ENCODE data around the gene LTBP1. TPM values are rescaled to one million over a fixed set of nuclear protein-coding genes. Genes with fewer than 3 reads are reported as not detected.

LTBP1 gene
- total and polyA plus RNA-seq, 2 experiments from 2014 or later = 15.7 to 49.8 TPM

DNA sequence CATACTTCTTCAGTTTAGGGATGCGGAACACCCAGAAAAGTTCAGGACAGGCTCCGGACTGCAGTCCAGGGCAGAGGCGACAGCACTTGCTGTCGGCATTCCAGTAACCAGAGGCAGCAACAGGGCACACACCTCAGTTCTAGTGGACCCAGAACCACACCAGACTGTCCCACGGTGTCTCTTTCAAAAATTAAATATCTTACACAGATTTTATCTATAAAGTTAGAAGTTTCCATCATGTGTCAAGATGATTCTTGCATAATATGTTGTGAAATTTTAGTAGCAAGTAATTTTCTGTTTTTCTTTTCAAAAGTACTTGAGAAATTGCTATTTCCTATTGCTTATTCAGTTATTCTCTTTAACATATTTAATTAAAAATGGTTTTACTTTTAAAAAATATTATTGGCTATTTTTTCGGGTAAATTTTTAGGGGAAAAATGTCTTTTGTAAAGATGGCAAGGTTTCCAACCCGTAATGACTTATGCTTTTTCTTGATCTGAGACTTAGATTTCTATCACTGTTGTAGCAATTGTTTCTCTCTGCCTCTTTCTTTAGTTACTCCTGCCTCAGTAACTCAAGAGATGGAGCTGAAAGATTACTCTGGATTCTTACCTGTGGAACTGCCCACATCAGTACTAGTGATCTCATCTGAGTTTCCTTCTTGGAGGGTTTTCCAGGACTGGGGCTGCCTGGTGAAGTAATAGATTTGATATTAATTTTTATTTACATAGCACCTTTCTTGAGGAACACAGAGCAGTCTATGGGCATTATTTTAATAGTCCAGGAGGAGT, 182.7 kb downstream of the LTBP1 start:
- H3K27me3 ChIP-seq (ENCODE audit: insufficient read depth) = no peaks in the 10 kb centered on the region
- H4K20me1 ChIP-seq (replicated peaks; ENCODE audit: insufficient read depth) = no peaks in the 10 kb centered on the region
- Mint-ChIP-seq H3K4me1 (peaks cover 2% of the 10 kb centered on the region), H3K9me3 (no peaks in the 10 kb centered on the region), H3K36me3 (ENCODE audit: low read depth) (no peaks in the 10 kb centered on the region), H3K27me3 (ENCODE audit: insufficient read depth, low read depth, poor library complexity) (no peaks in the 10 kb centered on the region), H3K4me3 (no peak overlapping the region), H3K27ac (no peak overlapping the region)
- no peaks in the 10 kb centered on the region for H3K36me3 ChIP-seq (ENCODE audit: insufficient read depth)
- H2AFZ ChIP-seq = no peak overlapping the region
- no peaks in the 10 kb centered on the region for H3K4me1 ChIP-seq (ENCODE audit: insufficient read depth)
- H3K79me2 ChIP-seq (replicated peaks; ENCODE audit: insufficient read depth) = no peaks in the 10 kb centered on the region
- 0 out of 2 replicates have a peak, but pooled peaks cover 4% of the 10 kb centered on the region for H3K9me2 ChIP-seq (ENCODE audit: insufficient read depth)
- TF ChIP-seq, protein P1, sequence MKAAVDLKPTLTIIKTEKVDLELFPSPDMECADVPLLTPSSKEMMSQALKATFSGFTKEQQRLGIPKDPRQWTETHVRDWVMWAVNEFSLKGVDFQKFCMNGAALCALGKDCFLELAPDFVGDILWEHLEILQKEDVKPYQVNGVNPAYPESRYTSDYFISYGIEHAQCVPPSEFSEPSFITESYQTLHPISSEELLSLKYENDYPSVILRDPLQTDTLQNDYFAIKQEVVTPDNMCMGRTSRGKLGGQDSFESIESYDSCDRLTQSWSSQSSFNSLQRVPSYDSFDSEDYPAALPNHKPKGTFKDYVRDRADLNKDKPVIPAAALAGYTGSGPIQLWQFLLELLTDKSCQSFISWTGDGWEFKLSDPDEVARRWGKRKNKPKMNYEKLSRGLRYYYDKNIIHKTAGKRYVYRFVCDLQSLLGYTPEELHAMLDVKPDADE (IDR thresholded peaks at IDR 0.05) = no peak
- no peak for TF ChIP-seq EZH2 (IDR thresholded peaks at IDR 0.05; ENCODE audit: low read depth, unreplicated experiment)
- no peak for TF ChIP-seq POLR2AphosphoS5 (IDR thresholded peaks at IDR 0.05; ENCODE audit: low read depth)
- no peak for TF ChIP-seq STAT1 (IDR thresholded peaks at IDR 0.05; ENCODE audit: unreplicated experiment)
- TF ChIP-seq JUNB (IDR thresholded peaks at IDR 0.05; ENCODE audit: unreplicated experiment) = no peak
- TF ChIP-seq CREB1 (CRISPR knock-in tag; IDR thresholded peaks at IDR 0.05; ENCODE audit: low read depth) = no peak
- TF ChIP-seq, protein P2, sequence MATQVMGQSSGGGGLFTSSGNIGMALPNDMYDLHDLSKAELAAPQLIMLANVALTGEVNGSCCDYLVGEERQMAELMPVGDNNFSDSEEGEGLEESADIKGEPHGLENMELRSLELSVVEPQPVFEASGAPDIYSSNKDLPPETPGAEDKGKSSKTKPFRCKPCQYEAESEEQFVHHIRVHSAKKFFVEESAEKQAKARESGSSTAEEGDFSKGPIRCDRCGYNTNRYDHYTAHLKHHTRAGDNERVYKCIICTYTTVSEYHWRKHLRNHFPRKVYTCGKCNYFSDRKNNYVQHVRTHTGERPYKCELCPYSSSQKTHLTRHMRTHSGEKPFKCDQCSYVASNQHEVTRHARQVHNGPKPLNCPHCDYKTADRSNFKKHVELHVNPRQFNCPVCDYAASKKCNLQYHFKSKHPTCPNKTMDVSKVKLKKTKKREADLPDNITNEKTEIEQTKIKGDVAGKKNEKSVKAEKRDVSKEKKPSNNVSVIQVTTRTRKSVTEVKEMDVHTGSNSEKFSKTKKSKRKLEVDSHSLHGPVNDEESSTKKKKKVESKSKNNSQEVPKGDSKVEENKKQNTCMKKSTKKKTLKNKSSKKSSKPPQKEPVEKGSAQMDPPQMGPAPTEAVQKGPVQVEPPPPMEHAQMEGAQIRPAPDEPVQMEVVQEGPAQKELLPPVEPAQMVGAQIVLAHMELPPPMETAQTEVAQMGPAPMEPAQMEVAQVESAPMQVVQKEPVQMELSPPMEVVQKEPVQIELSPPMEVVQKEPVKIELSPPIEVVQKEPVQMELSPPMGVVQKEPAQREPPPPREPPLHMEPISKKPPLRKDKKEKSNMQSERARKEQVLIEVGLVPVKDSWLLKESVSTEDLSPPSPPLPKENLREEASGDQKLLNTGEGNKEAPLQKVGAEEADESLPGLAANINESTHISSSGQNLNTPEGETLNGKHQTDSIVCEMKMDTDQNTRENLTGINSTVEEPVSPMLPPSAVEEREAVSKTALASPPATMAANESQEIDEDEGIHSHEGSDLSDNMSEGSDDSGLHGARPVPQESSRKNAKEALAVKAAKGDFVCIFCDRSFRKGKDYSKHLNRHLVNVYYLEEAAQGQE (IDR thresholded peaks at IDR 0.05; ENCODE audit: unreplicated experiment) = no peak
- TF ChIP-seq, protein P3, sequence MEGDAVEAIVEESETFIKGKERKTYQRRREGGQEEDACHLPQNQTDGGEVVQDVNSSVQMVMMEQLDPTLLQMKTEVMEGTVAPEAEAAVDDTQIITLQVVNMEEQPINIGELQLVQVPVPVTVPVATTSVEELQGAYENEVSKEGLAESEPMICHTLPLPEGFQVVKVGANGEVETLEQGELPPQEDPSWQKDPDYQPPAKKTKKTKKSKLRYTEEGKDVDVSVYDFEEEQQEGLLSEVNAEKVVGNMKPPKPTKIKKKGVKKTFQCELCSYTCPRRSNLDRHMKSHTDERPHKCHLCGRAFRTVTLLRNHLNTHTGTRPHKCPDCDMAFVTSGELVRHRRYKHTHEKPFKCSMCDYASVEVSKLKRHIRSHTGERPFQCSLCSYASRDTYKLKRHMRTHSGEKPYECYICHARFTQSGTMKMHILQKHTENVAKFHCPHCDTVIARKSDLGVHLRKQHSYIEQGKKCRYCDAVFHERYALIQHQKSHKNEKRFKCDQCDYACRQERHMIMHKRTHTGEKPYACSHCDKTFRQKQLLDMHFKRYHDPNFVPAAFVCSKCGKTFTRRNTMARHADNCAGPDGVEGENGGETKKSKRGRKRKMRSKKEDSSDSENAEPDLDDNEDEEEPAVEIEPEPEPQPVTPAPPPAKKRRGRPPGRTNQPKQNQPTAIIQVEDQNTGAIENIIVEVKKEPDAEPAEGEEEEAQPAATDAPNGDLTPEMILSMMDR (conservative IDR thresholded peaks at IDR 0.05; ENCODE audit: low read depth in 2 of 2) = no peak
- no peak for TF ChIP-seq NANOG (IDR thresholded peaks at IDR 0.05; ENCODE audit: borderline replicate concordance)
- TF ChIP-seq ZNF331 (CRISPR knock-in tag; IDR thresholded peaks at IDR 0.05; ENCODE audit: low read depth) = no peak
- TF ChIP-seq ZNF114 (CRISPR knock-in tag; IDR thresholded peaks at IDR 0.05) = no peak
- TF ChIP-seq EZH2phosphoT487 (IDR thresholded peaks at IDR 0.05; ENCODE audit: unreplicated experiment) = no peak
- TF ChIP-seq, protein P4, sequence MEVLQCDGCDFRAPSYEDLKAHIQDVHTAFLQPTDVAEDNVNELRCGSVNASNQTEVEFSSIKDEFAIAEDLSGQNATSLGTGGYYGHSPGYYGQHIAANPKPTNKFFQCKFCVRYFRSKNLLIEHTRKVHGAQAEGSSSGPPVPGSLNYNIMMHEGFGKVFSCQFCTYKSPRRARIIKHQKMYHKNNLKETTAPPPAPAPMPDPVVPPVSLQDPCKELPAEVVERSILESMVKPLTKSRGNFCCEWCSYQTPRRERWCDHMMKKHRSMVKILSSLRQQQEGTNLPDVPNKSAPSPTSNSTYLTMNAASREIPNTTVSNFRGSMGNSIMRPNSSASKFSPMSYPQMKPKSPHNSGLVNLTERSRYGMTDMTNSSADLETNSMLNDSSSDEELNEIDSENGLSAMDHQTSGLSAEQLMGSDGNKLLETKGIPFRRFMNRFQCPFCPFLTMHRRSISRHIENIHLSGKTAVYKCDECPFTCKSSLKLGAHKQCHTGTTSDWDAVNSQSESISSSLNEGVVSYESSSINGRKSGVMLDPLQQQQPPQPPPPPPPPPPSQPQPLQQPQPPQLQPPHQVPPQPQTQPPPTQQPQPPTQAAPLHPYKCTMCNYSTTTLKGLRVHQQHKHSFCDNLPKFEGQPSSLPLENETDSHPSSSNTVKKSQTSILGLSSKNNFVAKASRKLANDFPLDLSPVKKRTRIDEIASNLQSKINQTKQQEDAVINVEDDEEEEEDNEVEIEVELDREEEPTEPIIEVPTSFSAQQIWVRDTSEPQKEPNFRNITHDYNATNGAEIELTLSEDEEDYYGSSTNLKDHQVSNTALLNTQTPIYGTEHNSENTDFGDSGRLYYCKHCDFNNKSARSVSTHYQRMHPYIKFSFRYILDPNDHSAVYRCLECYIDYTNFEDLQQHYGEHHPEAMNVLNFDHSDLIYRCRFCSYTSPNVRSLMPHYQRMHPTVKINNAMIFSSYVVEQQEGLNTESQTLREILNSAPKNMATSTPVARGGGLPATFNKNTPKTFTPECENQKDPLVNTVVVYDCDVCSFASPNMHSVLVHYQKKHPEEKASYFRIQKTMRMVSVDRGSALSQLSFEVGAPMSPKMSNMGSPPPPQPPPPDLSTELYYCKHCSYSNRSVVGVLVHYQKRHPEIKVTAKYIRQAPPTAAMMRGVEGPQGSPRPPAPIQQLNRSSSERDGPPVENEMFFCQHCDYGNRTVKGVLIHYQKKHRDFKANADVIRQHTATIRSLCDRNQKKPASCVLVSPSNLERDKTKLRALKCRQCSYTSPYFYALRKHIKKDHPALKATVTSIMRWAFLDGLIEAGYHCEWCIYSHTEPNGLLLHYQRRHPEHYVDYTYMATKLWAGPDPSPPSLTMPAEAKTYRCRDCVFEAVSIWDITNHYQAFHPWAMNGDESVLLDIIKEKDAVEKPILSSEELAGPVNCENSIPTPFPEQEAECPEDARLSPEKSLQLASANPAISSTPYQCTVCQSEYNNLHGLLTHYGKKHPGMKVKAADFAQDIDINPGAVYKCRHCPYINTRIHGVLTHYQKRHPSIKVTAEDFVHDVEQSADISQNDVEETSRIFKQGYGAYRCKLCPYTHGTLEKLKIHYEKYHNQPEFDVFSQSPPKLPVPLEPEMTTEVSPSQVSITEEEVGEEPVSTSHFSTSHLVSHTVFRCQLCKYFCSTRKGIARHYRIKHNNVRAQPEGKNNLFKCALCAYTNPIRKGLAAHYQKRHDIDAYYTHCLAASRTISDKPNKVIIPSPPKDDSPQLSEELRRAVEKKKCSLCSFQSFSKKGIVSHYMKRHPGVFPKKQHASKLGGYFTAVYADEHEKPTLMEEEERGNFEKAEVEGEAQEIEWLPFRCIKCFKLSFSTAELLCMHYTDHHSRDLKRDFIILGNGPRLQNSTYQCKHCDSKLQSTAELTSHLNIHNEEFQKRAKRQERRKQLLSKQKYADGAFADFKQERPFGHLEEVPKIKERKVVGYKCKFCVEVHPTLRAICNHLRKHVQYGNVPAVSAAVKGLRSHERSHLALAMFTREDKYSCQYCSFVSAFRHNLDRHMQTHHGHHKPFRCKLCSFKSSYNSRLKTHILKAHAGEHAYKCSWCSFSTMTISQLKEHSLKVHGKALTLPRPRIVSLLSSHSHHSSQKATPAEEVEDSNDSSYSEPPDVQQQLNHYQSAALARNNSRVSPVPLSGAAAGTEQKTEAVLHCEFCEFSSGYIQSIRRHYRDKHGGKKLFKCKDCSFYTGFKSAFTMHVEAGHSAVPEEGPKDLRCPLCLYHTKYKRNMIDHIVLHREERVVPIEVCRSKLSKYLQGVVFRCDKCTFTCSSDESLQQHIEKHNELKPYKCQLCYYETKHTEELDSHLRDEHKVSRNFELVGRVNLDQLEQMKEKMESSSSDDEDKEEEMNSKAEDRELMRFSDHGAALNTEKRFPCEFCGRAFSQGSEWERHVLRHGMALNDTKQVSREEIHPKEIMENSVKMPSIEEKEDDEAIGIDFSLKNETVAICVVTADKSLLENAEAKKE (CRISPR knock-in tag; IDR thresholded peaks at IDR 0.05) = no peak
- no peak overlapping the region for H3K4me2 ChIP-seq
- H3K4me3 ChIP-seq = no peak overlapping the region
- no peak for DNase-seq (ENCODE audit: low spot score)
- H3F3A ChIP-seq (replicated peaks; ENCODE audit: low read depth) = no peaks in the 10 kb centered on the region
- ATAC-seq = no peak
- H3K27ac ChIP-seq (ENCODE audit: low read depth) = no peak overlapping the region

All from GM23338 (cell line).